Measurements from ENCODE around the gene PITRM1.
A peak's percentile ranks its signal among the peaks of the same experiment; 100 is the strongest.

The PITRM1 gene

DNA sequence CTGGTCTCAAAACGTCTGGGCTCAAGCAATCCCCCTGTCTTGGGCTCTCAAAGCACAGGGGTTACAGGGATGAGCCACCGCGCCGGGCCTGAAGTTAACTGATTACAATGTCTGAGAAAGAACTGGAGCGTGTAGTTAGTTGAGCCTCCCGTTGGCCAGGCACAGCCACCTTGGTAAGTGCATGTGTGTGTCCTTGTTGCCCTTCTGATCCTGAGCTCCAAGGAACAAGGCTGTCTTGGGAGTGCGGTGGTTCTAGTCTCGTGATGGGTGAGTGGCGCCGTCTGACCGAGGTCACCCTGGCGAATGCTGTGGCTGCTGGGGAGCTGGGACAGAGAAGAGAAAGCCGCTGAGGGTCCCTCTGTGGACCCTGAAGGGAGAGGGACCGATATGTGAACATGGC lies 50.5 kb downstream of the PITRM1 start:
- Histone ChIP-seq H3K4me3 (ENCODE audit: insufficient read depth, low read length, poor library complexity, severe bottlenecking) (no peak overlapping the region), H3K9me3 (ENCODE audit: insufficient read depth, low read length) (no peaks in the 10 kb centered on the region), H3K79me2 (ENCODE audit: insufficient read depth, low read length) (no peaks in the 10 kb centered on the region), H3K4me2 (ENCODE audit: low read depth, low read length, poor library complexity, severe bottlenecking) (no peak overlapping the region), H3F3A (ENCODE audit: insufficient read depth) (no peaks in the 10 kb centered on the region), H3K36me3 (ENCODE audit: low read length) (peaks cover 13% of the 10 kb centered on the region; the same call in 1 of the 2 replicates), H3K9ac (ENCODE audit: low read length) (no peak overlapping the region), H3K27ac (ENCODE audit: low read depth, low read length) (no peak overlapping the region), H2AFZ (ENCODE audit: low read depth, low read length, severe bottlenecking) (no peak overlapping the region), H4K20me1 (ENCODE audit: low read depth, low read length) (no peaks in the 10 kb centered on the region), H3K9me2 (replicated peaks; ENCODE audit: insufficient read depth, low read length) (no peaks in the 10 kb centered on the region), H3K27me3 (ENCODE audit: low read length) (no peaks in the 10 kb centered on the region)
- TF ChIP-seq, protein P1, sequence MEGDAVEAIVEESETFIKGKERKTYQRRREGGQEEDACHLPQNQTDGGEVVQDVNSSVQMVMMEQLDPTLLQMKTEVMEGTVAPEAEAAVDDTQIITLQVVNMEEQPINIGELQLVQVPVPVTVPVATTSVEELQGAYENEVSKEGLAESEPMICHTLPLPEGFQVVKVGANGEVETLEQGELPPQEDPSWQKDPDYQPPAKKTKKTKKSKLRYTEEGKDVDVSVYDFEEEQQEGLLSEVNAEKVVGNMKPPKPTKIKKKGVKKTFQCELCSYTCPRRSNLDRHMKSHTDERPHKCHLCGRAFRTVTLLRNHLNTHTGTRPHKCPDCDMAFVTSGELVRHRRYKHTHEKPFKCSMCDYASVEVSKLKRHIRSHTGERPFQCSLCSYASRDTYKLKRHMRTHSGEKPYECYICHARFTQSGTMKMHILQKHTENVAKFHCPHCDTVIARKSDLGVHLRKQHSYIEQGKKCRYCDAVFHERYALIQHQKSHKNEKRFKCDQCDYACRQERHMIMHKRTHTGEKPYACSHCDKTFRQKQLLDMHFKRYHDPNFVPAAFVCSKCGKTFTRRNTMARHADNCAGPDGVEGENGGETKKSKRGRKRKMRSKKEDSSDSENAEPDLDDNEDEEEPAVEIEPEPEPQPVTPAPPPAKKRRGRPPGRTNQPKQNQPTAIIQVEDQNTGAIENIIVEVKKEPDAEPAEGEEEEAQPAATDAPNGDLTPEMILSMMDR (IDR thresholded peaks at IDR 0.05; ENCODE audit: insufficient read depth, low read length, poor library complexity, severe bottlenecking) = no peak
- TF ChIP-seq EZH2phosphoT487 (conservative IDR thresholded peaks at IDR 0.05; ENCODE audit: low read length) = no peak

DNA sequence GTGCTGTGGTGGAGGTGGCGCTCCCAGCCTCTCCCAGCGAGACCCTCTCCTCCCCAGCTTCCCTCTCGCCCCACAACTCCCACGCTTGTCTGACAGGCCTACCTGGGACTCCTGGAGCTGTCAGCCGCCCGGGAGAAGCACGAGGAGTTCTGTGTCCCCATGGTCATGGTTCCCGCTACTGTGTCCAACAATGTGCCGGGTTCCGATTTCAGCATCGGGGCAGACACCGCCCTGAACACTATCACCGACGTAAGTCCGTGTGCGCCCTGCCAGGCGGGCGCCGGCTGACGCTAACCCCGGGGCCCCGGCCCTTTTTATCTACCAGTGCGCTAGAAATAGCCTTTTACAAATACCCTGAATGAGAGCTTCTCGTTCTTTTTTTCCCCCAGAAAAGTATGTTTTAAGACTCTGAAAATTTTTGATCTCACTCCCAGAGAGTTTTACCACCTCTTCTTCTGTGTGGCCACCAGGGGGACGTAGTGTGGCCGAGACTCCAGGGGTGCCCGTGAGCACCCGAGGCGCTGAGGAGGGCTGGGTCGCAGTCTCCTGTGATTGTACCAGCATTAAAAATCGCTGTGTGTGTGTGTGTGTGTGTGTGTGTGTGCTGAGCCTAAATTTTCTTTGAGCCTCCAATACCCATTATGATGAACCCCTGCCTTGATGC lies 52.7 kb downstream of the PITRM1 start:
- H3K27me3 ChIP-seq (ENCODE audit: low read length) = no peaks in the 10 kb centered on the region
- H3K79me2 ChIP-seq (ENCODE audit: insufficient read depth, low read length) = no peaks in the 10 kb centered on the region
- no peaks in the 10 kb centered on the region for H3K9me3 ChIP-seq (ENCODE audit: insufficient read depth, low read length)
- H3K9me2 ChIP-seq (replicated peaks; ENCODE audit: insufficient read depth, low read length) = no peaks in the 10 kb centered on the region
- H2AFZ ChIP-seq (ENCODE audit: low read depth, low read length, severe bottlenecking) = no peak overlapping the region
- H3K9ac ChIP-seq (ENCODE audit: low read length) = no peak overlapping the region
- H3K36me3 ChIP-seq (ENCODE audit: low read length) = peaks cover 13% of the 10 kb centered on the region; the same call in 1 of the 2 replicates
- no peaks in the 10 kb centered on the region for H3F3A ChIP-seq (ENCODE audit: insufficient read depth)
- no peak overlapping the region for H3K27ac ChIP-seq (ENCODE audit: low read depth, low read length)
- H4K20me1 ChIP-seq (ENCODE audit: low read depth, low read length) = no peaks in the 10 kb centered on the region
- no peak overlapping the region for H3K4me2 ChIP-seq (ENCODE audit: low read depth, low read length, poor library complexity, severe bottlenecking)
- TF ChIP-seq, protein P1 (IDR thresholded peaks at IDR 0.05; ENCODE audit: insufficient read depth, low read length, poor library complexity, severe bottlenecking) = peak; percentile 24
- TF ChIP-seq EZH2phosphoT487 (conservative IDR thresholded peaks at IDR 0.05; ENCODE audit: low read length) = no peak
- no peak overlapping the region for H3K4me3 ChIP-seq (ENCODE audit: insufficient read depth, low read length, poor library complexity, severe bottlenecking)

DNA sequence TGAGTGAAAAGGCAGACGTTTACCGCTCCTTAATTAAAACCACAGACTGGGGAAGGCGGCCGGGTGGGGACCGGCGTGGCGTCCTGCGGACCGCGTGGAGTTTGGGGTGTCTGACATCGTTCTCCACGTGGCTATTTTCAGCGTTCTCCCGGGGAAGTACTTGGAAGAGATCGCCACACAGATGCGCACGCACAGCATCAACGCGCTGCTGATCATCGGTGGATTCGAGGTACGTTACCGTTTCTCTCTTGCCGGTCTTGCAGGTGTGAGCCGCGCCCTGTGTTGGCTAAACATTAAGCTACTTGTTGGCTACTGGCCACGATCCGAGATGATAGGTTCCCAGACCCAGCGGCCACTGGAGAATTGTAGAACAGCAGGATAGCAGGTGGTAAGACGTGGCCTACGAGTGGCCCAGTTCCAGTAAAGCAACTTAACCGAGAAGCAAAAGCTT lies 53.9 kb downstream of the PITRM1 start:
- no peaks in the 10 kb centered on the region for H3K79me2 ChIP-seq (ENCODE audit: insufficient read depth, low read length)
- H3F3A ChIP-seq (ENCODE audit: insufficient read depth) = no peaks in the 10 kb centered on the region
- no peak for TF ChIP-seq EZH2phosphoT487 (conservative IDR thresholded peaks at IDR 0.05; ENCODE audit: low read length)
- TF ChIP-seq, protein P1 (IDR thresholded peaks at IDR 0.05; ENCODE audit: insufficient read depth, low read length, poor library complexity, severe bottlenecking) = no peak
- no peaks in the 10 kb centered on the region for H3K9me3 ChIP-seq (ENCODE audit: insufficient read depth, low read length)
- no peaks in the 10 kb centered on the region for H3K9me2 ChIP-seq (replicated peaks; ENCODE audit: insufficient read depth, low read length)
- H3K36me3 ChIP-seq (ENCODE audit: low read length) = peaks cover 13% of the 10 kb centered on the region; the same call in 1 of the 2 replicates
- no peak overlapping the region for H3K4me2 ChIP-seq (ENCODE audit: low read depth, low read length, poor library complexity, severe bottlenecking)
- no peak overlapping the region for H3K9ac ChIP-seq (ENCODE audit: low read length)
- H3K4me3 ChIP-seq (ENCODE audit: insufficient read depth, low read length, poor library complexity, severe bottlenecking) = no peak overlapping the region
- no peaks in the 10 kb centered on the region for H3K27me3 ChIP-seq (ENCODE audit: low read length)
- H3K27ac ChIP-seq (ENCODE audit: low read depth, low read length) = no peak overlapping the region
- no peak overlapping the region for H2AFZ ChIP-seq (ENCODE audit: low read depth, low read length, severe bottlenecking)
- no peaks in the 10 kb centered on the region for H4K20me1 ChIP-seq (ENCODE audit: low read depth, low read length)

Data from SU-DHL-6 (cell line).